Right atrium auricular region (tissue), 2 donors: ENCODE results near the gene RPLP2. TPM values are rescaled to one million over a fixed set of nuclear protein-coding genes. Genes with fewer than 3 reads are reported as not detected.

Source experiments
- DNase-seq: peaks from one replicate; pipeline ENCODE4 v3.0.0-alpha.2; 2019; ENCODE audit warnings: low spot score
- H3K27ac ChIP-seq, 2 donors: fragments of 200-600 bp; sonication (generic); 1 replicate in 1 of 2; 2 replicates in 1 of 2; pipeline ENCODE4 v1.5.1; 2016 to 2019
- H3K27me3 ChIP-seq, 2 donors: fragments of 200-600 bp; sonication (generic); one replicate each; pipeline versions ENCODE4 v1.5.1 to v1.6.0; 2017 to 2019
- H3K36me3 ChIP-seq: fragments of 200-600 bp; sonication (generic); one replicate; pipeline ENCODE4 v1.5.1; 2016
- H3K4me1 ChIP-seq, 2 donors: fragments of 200-600 bp; sonication (generic); one replicate each; pipeline versions ENCODE4 v1.5.1 to v1.6.0; 2017 to 2019
- H3K4me3 ChIP-seq, 2 donors: fragments of 200-600 bp; sonication (generic); 1 replicate in 1 of 2; 2 replicates in 1 of 2; pipeline ENCODE4 v1.5.1; 2017 to 2019; ENCODE audit warnings: mild to moderate bottlenecking in 1 of 2, moderate library complexity in 1 of 2
- H3K9me3 ChIP-seq, 2 donors: fragments of 200-600 bp; sonication (generic); one replicate each; pipeline ENCODE4 v1.5.1; 2019
- total RNA-seq, 2 donors: library from RNA; depleted of rRNA; stranded (reverse); fragments of >200 nt; gene quantifications; one replicate each; pipeline ENCODE4 v1.1.0, GENCODE V29; 2016
- TF ChIP-seq, protein P1 (sequence below), 2 donors: fragments of 200-600 bp; sonication (generic); IDR thresholded peaks; one replicate each; pipeline ENCODE4 v1.5.1; 2019; ENCODE audit warnings: antibody characterized with exemption in 2 of 2

The RPLP2 gene
- total RNA-seq, 2 donors from 2014 or later, result 145 to 384 TPM

DNA sequence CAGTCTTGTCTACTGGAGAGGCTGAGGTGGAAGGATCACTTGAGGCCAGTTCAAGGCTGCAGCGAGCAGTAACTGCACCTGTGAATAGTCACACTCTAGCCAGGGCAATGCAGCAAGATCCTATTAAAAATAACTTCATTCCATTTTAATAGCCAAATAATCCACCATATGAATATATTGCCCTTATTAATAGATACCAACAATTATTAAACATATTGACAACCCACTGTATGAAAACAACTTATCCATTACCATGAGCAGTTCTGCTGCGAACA lies 42.9 kb upstream of the RPLP2 start:
- no peaks in the 10 kb centered on the region for H3K4me1 ChIP-seq
- no peak for DNase-seq
- H3K9me3 ChIP-seq, result no peaks in the 10 kb centered on the region
- TF ChIP-seq, protein P1, sequence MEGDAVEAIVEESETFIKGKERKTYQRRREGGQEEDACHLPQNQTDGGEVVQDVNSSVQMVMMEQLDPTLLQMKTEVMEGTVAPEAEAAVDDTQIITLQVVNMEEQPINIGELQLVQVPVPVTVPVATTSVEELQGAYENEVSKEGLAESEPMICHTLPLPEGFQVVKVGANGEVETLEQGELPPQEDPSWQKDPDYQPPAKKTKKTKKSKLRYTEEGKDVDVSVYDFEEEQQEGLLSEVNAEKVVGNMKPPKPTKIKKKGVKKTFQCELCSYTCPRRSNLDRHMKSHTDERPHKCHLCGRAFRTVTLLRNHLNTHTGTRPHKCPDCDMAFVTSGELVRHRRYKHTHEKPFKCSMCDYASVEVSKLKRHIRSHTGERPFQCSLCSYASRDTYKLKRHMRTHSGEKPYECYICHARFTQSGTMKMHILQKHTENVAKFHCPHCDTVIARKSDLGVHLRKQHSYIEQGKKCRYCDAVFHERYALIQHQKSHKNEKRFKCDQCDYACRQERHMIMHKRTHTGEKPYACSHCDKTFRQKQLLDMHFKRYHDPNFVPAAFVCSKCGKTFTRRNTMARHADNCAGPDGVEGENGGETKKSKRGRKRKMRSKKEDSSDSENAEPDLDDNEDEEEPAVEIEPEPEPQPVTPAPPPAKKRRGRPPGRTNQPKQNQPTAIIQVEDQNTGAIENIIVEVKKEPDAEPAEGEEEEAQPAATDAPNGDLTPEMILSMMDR (IDR thresholded peaks at IDR 0.05), result no peak
- H3K27ac ChIP-seq, result no peak overlapping the region
- H3K4me3 ChIP-seq, result no peak overlapping the region
- peaks cover 52% of the 10 kb centered on the region for H3K36me3 ChIP-seq
- H3K27me3 ChIP-seq, result no peaks in the 10 kb centered on the region

DNA sequence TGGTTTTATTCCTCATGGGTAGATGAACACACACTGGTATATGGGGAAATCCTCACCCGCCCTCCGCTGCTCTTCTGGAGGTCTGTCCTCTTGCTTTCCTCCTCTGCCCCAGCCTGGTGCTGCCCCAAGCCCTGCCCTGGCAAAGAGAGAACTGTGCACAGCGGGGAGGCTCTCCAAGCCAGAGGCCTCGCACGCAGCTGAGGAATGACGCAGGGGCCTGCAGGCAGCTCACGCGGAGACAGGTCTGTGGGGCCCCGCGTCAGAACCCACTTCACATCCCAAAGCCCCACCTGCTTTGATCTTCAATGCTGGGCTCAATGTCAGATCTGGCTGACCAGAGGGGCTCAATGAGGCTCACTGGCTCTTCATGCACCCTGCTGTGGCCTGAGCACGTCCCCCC lies 42.5 kb upstream of the RPLP2 start:
- Histone ChIP-seq H3K4me1 (no peaks in the 10 kb centered on the region), H3K36me3 (peaks cover 51% of the 10 kb centered on the region), H3K27ac (no peak overlapping the region), H3K9me3 (no peaks in the 10 kb centered on the region), H3K4me3 (no peak overlapping the region), H3K27me3 (no peaks in the 10 kb centered on the region)
- DNase-seq, result no peak
- TF ChIP-seq, protein P1 (IDR thresholded peaks at IDR 0.05), result no peak

DNA sequence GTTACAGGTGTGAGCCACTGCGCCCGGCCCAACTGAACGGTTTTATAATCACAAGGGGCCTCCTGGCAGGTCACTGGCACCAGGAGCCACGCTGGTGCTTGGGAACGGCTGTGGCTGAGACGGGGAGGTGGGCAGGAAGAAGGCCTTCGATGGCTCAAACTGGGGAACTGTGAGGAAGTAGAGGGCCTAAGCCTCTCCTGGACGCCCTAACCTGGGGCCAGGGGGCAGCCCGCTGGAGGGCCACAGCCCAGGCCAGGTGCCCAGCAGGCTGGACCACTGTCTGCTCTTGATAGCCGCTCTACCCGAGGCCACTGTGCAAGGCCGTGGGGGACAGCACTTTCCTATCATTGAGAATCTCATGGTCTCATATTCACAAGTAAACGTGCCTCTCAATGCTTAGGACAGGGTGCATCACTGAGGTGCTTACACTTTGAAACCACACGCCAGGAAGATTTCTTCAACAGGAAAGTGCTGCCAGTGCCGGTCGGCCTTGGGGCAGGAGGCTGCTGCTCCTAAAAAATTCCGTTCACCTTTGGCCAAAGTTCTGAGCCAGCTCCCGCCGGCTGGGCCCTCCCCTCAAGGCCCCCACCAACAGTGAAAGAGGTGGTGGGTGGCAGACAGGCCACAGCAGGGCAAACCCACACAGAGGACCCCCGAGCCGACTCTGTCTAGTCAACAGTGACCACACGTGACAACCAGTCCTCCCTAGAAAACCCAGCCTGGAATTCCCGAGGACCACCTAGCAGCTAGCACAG lies 39.7 kb upstream of the RPLP2 start:
- Histone ChIP-seq H3K27me3 (no peaks in the 10 kb centered on the region), H3K36me3 (peaks cover 38% of the 10 kb centered on the region), H3K27ac (no peak overlapping the region), H3K4me3 (no peak overlapping the region), H3K9me3 (no peaks in the 10 kb centered on the region), H3K4me1 (peaks cover 0 to 3% of the 10 kb centered on the region in 2 donors)
- no peak for DNase-seq
- TF ChIP-seq, protein P1 (IDR thresholded peaks at IDR 0.05), result no peak

DNA sequence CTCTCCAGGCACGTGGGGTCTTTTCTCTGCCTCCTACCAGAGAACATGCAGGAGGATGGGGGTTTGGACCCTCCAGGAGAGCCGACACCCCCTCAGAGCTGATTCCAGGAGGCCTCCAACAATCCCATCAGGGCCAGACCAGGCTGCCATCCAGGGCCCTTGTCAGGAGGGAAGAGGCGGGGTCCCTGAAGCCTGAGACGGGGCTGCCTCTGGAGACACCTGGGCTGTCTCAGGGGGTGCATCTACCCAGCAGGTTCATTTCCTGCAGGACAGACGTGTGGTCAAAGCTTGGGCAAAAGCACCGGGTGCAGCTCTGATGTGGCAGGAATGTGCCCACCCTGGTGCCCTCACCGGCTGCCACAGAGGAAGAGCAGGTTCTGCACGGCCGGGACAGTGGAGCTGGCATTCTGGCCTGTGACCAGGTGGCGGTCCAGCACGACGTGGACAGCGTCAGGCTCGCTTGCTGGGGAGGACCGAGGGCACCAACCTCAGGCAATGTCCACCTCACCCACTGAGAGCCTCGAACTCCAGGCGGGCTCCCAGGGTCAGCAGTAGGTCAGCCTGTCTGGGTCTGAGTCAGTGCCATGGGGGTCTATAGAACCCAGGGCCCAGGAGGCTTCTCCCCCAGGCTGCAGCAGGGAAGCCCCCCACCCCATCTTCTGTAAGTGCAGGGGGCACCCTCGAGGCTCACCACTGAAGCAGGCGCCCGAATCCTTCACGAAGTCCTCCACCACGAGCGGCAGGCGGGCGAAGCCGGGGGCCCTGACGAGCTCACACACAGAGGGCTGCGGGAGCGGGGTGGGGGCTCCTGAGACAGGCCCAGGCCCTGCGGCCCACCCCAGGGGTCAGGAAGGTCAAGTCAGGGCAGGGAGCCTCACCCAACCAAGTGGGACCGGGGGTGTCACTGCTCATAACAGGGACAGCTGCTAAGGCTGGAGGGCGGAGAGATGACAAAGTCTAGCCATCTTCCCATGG lies 38.8 kb upstream of the RPLP2 start:
- H3K4me1 ChIP-seq, result peaks cover 0 to 11% of the 10 kb centered on the region in 2 donors
- TF ChIP-seq, protein P1 (IDR thresholded peaks at IDR 0.05), result no peak
- no peaks in the 10 kb centered on the region for H3K9me3 ChIP-seq
- H3K27me3 ChIP-seq, result no peaks in the 10 kb centered on the region
- no peak for DNase-seq
- no peak overlapping the region for H3K4me3 ChIP-seq
- H3K36me3 ChIP-seq, result peaks cover 34% of the 10 kb centered on the region
- no peak overlapping the region for H3K27ac ChIP-seq

DNA sequence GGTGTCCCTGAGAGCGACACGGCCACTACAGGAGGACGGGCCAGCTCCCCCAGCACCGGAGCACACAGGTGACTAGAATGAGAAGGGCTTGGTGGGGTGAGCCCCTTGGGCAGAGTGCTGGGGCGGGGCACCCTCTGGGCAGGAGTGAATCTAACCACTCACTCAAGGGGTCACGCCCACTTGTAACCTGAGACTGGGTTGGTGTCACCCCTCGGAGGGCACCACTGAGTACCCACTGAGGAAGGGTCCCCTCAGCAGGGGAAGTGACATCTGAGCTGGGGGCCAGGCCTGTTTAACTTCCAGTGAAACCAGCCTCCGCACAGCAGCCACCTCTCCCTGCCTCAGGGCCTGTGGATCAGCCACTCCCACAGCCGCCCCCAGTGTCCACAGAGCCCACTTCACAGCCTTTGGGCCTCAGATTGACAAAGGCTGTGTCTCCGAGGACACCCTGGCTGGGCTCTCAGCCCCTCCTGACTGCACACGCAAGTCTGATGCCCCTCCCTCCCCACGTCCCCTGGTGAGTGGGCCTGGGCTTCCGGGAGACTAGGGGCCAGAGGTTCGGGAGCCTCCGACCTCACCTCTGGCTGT lies 38.1 kb upstream of the RPLP2 start:
- H3K4me1 ChIP-seq, result peaks cover 0 to 19% of the 10 kb centered on the region in 2 donors
- H3K36me3 ChIP-seq, result peaks cover 26% of the 10 kb centered on the region
- H3K4me3 ChIP-seq, result no peak overlapping the region
- TF ChIP-seq, protein P1 (IDR thresholded peaks at IDR 0.05), result no peak
- no peak overlapping the region for H3K27ac ChIP-seq
- no peaks in the 10 kb centered on the region for H3K9me3 ChIP-seq
- H3K27me3 ChIP-seq, result no peaks in the 10 kb centered on the region
- no peak for DNase-seq
